GM12874 (cell line): ENCODE results near the gene CSNK1A1.

Source experiments
- CTCF ChIP-seq: IDR thresholded peaks from 2 replicates; pipeline ENCODE4 v1.5.1; 2011; ENCODE audit warnings: low read depth, mild to moderate bottlenecking, control low read depth, low read length, moderate library complexity; ENCODE audit not compliant: insufficient read depth

CSNK1A1 gene

GRCh38 chr5:149593370-149593769 is 42.1 kb upstream of the CSNK1A1 start:
- no peak for TF ChIP-seq CTCF

- no peak for TF ChIP-seq CTCF
These were observed 37.7 kb upstream of the CSNK1A1 start for GRCh38 chr5:149588936-149589335.

GRCh38 chr5:149586708-149587318 is 35.6 kb upstream of the CSNK1A1 start:
- TF ChIP-seq CTCF = no peak

GRCh38 chr5:149585910-149586309 is 34.7 kb upstream of the CSNK1A1 start:
- TF ChIP-seq CTCF = no peak

- TF ChIP-seq CTCF = no peak
These were observed 32.9 kb upstream of the CSNK1A1 start for GRCh38 chr5:149584121-149584520.

- TF ChIP-seq CTCF = no peak
These were observed 32.2 kb upstream of the CSNK1A1 start for GRCh38 chr5:149583394-149583793.

GRCh38 chr5:149581931-149582768 is 30.9 kb upstream of the CSNK1A1 start:
- TF ChIP-seq CTCF = no peak
